Nephron (organoid): ENCODE results near the gene LAX1.
"Not testable (repeated sequence)": the region's sequence is repeated elsewhere in the genome, so short reads cannot be mapped to it uniquely, and the experiment has no call there.

Experiments
- H3K27ac Mint-ChIP-seq, 3 experiments: 2 replicates each; pipeline ENCODE4 v1.8.0; 2020; ENCODE audit warnings: mixed read lengths in 3 of 3, mild to moderate bottlenecking in 2 of 3, moderate library complexity in 1 of 3
- H3K27me3 Mint-ChIP-seq: 2 replicates; pipeline ENCODE4 v1.8.0; 2021; ENCODE audit warnings: low read depth, mild to moderate bottlenecking, moderate library complexity, mixed read lengths
- H3K36me3 Mint-ChIP-seq: 2 replicates; pipeline ENCODE4 v1.8.0; 2020; ENCODE audit warnings: low read depth, mixed read lengths
- H3K4me1 Mint-ChIP-seq: 2 replicates; pipeline ENCODE4 v1.8.0; 2020; ENCODE audit warnings: mixed read lengths
- H3K4me3 Mint-ChIP-seq, 3 experiments: 2 replicates each; pipeline ENCODE4 v1.8.0; 2020; ENCODE audit warnings: mild to moderate bottlenecking in 3 of 3, mixed read lengths in 3 of 3, moderate library complexity in 2 of 3
- H3K9me3 Mint-ChIP-seq: 2 replicates; pipeline ENCODE4 v1.8.0; 2020; ENCODE audit warnings: mixed read lengths
- TF ChIP-seq, protein P1 (sequence below), 3 experiments: fragments of 200-600 bp; sonication (generic); IDR thresholded peaks; one replicate each; pipeline ENCODE4 v1.5.0; 2021; ENCODE audit warnings: antibody characterized with exemption in 3 of 3; ENCODE audit not compliant: unreplicated experiment in 3 of 3

Gene LAX1

DNA sequence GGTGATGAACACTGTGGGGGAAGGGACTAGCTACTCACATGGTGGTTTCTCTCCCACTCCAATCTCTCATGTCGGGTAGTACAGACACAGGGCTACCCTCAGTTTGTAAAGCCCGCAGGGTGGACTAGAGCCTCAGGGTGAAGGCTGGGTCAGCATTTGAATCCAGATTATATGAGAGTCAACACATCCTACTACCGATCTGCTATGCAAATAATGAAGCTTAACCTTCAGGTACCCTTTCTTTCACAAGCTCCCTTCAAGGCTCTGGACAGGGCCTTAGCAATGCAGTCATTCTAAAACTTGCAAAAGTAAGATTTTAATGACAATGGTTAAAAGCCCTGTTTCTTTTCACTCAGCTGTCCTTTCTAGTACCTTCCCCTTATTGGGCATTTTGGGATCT is 25.0 kb downstream of the LAX1 start:
- Mint-ChIP-seq H3K4me1 (peaks cover 3% of the 10 kb centered on the region), H3K4me3 (no peak overlapping the region), H3K27me3 (no peaks in the 10 kb centered on the region), H3K9me3 (no peaks in the 10 kb centered on the region), H3K36me3 (no peaks in the 10 kb centered on the region), H3K27ac (no peak overlapping the region)
- TF ChIP-seq, protein P1, sequence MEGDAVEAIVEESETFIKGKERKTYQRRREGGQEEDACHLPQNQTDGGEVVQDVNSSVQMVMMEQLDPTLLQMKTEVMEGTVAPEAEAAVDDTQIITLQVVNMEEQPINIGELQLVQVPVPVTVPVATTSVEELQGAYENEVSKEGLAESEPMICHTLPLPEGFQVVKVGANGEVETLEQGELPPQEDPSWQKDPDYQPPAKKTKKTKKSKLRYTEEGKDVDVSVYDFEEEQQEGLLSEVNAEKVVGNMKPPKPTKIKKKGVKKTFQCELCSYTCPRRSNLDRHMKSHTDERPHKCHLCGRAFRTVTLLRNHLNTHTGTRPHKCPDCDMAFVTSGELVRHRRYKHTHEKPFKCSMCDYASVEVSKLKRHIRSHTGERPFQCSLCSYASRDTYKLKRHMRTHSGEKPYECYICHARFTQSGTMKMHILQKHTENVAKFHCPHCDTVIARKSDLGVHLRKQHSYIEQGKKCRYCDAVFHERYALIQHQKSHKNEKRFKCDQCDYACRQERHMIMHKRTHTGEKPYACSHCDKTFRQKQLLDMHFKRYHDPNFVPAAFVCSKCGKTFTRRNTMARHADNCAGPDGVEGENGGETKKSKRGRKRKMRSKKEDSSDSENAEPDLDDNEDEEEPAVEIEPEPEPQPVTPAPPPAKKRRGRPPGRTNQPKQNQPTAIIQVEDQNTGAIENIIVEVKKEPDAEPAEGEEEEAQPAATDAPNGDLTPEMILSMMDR (IDR thresholded peaks at IDR 0.05; ENCODE audit: unreplicated experiment in 3 of 3) = no peak

GRCh38 chr1:203791498-203791897 is 26.5 kb downstream of the LAX1 start:
- Mint-ChIP-seq H3K4me1 (peaks cover 8% of the 10 kb centered on the region), H3K9me3 (no peaks in the 10 kb centered on the region), H3K27me3 (no peaks in the 10 kb centered on the region), H3K27ac (no peak overlapping the region), H3K4me3 (no peak overlapping the region), H3K36me3 (peaks cover 5% of the 10 kb centered on the region)
- TF ChIP-seq, protein P1 (IDR thresholded peaks at IDR 0.05; ENCODE audit: unreplicated experiment in 3 of 3) = no peak

GRCh38 chr1:203792486-203792885 is 27.5 kb downstream of the LAX1 start:
- H3K9me3 Mint-ChIP-seq = peaks cover 2% of the 10 kb centered on the region
- H3K4me1 Mint-ChIP-seq = peaks cover 16% of the 10 kb centered on the region
- H3K4me3 Mint-ChIP-seq = peak overlapping the region in 1 of 3 experiments; percentile 29
- H3K27me3 Mint-ChIP-seq = no peaks in the 10 kb centered on the region
- peaks cover 13% of the 10 kb centered on the region for H3K36me3 Mint-ChIP-seq
- H3K27ac Mint-ChIP-seq = no peak overlapping the region
- TF ChIP-seq, protein P1 (IDR thresholded peaks at IDR 0.05; ENCODE audit: unreplicated experiment in 3 of 3) = no peak

GRCh38 chr1:203793561-203793960 is 28.6 kb downstream of the LAX1 start:
- H3K27ac Mint-ChIP-seq = peak overlapping the region in 1 of 3 experiments; percentile 62
- not testable (repeated sequence) for H3K4me3 Mint-ChIP-seq, H3K27me3 Mint-ChIP-seq, H3K9me3 Mint-ChIP-seq
- H3K4me1 Mint-ChIP-seq = peaks cover 27% of the 10 kb centered on the region
- H3K36me3 Mint-ChIP-seq = peaks cover 24% of the 10 kb centered on the region

GRCh38 chr1:203794764-203795440 is 29.9 kb downstream of the LAX1 start:
- TF ChIP-seq, protein P1 (IDR thresholded peaks at IDR 0.05; ENCODE audit: unreplicated experiment in 3 of 3) = no peak
- H3K27me3 Mint-ChIP-seq = no peaks in the 10 kb centered on the region
- peaks cover 38% of the 10 kb centered on the region for H3K36me3 Mint-ChIP-seq
- H3K9me3 Mint-ChIP-seq = peaks cover 3% of the 10 kb centered on the region
- peaks cover 36% of the 10 kb centered on the region for H3K4me1 Mint-ChIP-seq
- H3K27ac Mint-ChIP-seq = peak overlapping the region; percentile 98 to 100 (median 99)
- peak overlapping the region; percentile 93 to 97 (median 95) for H3K4me3 Mint-ChIP-seq

DNA sequence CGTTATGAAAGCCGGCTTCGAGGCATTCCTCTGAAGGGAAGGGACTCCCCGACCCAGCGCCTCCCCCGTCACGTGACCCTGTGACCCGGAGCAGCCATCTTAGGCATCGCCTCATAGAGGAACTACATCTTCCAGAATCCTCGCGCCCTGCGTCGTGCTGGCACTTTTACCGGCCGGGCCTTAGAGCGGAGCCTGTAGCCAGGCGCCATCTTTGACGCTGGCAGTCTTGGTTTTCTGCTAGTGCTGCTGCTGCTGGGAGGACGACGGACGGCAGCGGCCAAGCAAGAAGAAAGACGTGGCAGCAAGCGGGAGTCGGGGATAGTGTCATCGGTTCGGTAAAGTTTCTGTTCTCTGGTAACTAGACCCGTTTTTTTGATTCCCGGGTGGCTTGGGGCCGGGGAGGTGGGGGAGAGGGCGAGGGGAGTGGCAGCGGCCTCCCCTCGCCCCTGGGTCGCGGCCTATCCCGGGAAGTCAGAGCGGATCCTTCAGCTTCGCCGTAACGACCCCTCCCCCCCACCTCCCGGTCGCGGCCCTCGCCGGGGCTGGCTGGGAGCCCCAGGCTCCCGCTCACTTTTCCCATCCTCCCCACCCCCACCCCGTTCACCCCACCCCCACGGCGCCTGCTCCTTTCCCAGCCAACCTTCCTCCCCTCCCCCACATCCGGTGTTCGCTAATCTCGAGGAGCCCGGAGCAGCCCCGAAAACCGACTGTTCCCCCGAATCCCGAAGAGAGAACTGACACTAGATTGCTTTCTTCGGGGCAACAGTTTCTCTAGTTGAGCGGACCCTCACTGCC is 30.7 kb downstream of the LAX1 start, which contains the start of the genes ZBED6 and ZC3H11A:
Gene ZBED6 (plus strand): TSS at position 183 of the 795 bp plus-strand sequence. CDS start 1,900 bp downstream, outside the sequence.
Gene ZC3H11A (plus strand): TSS at position 183 of the 795 bp plus-strand sequence. CDS start 21,448 bp downstream, outside the sequence.
- TF ChIP-seq, protein P1 (IDR thresholded peaks at IDR 0.05; ENCODE audit: unreplicated experiment in 3 of 3) = no peak
- peak within 1 kb of the TSS; percentile 98 to 100 (median 99) for H3K27ac Mint-ChIP-seq
- H3K27me3 Mint-ChIP-seq = no peaks in the 10 kb centered on the region
- H3K4me1 Mint-ChIP-seq = peaks cover 41% of the 10 kb centered on the region
- peak within 1 kb of the TSS; percentile 93 to 97 (median 95) for H3K4me3 Mint-ChIP-seq
- peaks cover 3% of the 10 kb centered on the region for H3K9me3 Mint-ChIP-seq
- H3K36me3 Mint-ChIP-seq = peaks cover 43% of the 10 kb centered on the region
